ENCODE measurements around the gene PIGR.

PIGR gene

DNA sequence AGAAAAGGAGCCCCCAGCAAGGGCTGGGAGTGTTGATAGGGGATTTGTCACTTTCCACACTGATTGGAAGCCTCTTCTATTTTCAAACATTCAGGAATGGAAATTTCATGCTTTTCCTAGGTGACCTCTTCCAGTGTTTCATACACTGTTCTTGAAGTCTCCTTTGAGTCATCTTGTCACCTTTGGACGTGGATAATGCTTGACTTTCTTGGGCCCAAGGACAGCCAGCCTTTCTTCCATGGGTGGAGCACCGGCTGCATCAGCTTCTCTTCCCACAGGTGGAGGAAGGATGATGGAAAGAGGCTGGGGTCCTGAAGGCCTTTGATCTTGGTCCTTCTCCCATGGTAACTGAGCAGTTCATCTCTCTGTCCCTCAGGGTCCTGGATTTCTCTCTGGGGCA lies 11.9 kb upstream of the PIGR start:
- H3K9me3 ChIP-seq (ENCODE audit: insufficient read depth, low read length, severe bottlenecking), result no peaks in the 10 kb centered on the region
- peaks cover 18% of the 10 kb centered on the region for H3K4me1 ChIP-seq (ENCODE audit: insufficient read depth, low read length)
- H3K27ac ChIP-seq (ENCODE audit: low read length), result no peak overlapping the region
- TF ChIP-seq EZH2 (IDR thresholded peaks at IDR 0.05; ENCODE audit: borderline replicate concordance, low read depth, low read length, severe bottlenecking), result no peak
- TF ChIP-seq CTCF (IDR thresholded peaks at IDR 0.05; ENCODE audit: borderline replicate concordance, extremely low read depth, low read length, poor library complexity, severe bottlenecking), result no peak
- no peaks in the 10 kb centered on the region for H3K36me3 ChIP-seq (ENCODE audit: insufficient read depth, low read length)
- H3K27me3 ChIP-seq (ENCODE audit: insufficient read depth, low read length, poor library complexity), result no peaks in the 10 kb centered on the region
- H3K9ac ChIP-seq (ENCODE audit: low read depth, low read length), result no peak overlapping the region
- no peak for ATAC-seq (ENCODE audit: insufficient read depth, low read depth)
- no peak overlapping the region for H2AFZ ChIP-seq (ENCODE audit: low read depth, low read length)
- H3K4me2 ChIP-seq (ENCODE audit: insufficient read depth, low read length), result no peak overlapping the region
- no peak for DNase-seq
- H3K4me3 ChIP-seq (ENCODE audit: low read depth in 1 of 2, low read length in 2 of 2), result no peak overlapping the region
- no peaks in the 10 kb centered on the region for H3K79me2 ChIP-seq (ENCODE audit: insufficient read depth, low read length)
- H4K20me1 ChIP-seq (ENCODE audit: insufficient read depth, low read length), result no peaks in the 10 kb centered on the region

DNA sequence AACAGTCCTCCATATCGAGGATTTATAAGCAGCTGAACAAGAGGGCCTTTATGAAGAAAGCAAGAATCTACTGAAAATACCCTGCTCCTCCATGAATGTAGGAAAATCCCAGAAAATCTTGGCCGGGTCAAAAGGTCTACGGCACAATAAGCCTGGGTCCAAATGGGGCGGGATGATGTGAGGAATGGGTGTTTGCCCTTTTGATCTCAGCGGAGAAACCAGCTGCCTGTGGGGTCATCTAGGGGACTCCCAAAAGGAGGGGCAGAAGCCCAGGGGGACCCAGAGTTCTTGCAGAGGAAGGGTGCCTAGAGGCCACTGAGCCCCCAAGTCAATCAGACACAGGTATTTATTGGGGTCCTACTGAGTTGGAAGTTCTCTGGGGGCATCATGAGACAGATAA lies 11.4 kb upstream of the PIGR start:
- Histone ChIP-seq H3K4me3 (ENCODE audit: low read depth in 1 of 2, low read length in 2 of 2) (no peak overlapping the region), H3K27me3 (ENCODE audit: insufficient read depth, low read length, poor library complexity) (no peaks in the 10 kb centered on the region), H3K9ac (ENCODE audit: low read depth, low read length) (no peak overlapping the region), H3K4me1 (ENCODE audit: insufficient read depth, low read length) (peaks cover 13% of the 10 kb centered on the region), H3K36me3 (ENCODE audit: insufficient read depth, low read length) (no peaks in the 10 kb centered on the region), H3K79me2 (ENCODE audit: insufficient read depth, low read length) (no peaks in the 10 kb centered on the region), H3K9me3 (ENCODE audit: insufficient read depth, low read length, severe bottlenecking) (no peaks in the 10 kb centered on the region), H2AFZ (ENCODE audit: low read depth, low read length) (no peak overlapping the region), H4K20me1 (ENCODE audit: insufficient read depth, low read length) (no peaks in the 10 kb centered on the region), H3K27ac (ENCODE audit: low read length) (no peak overlapping the region), H3K4me2 (ENCODE audit: insufficient read depth, low read length) (no peak overlapping the region)
- TF ChIP-seq EZH2 (IDR thresholded peaks at IDR 0.05; ENCODE audit: borderline replicate concordance, low read depth, low read length, severe bottlenecking) (no peak), CTCF (IDR thresholded peaks at IDR 0.05; ENCODE audit: borderline replicate concordance, extremely low read depth, low read length, poor library complexity, severe bottlenecking) (no peak)
- ATAC-seq (ENCODE audit: insufficient read depth, low read depth) (no peak), DNase-seq (no peak)

GRCh38 chr1:206955476-206956451 lies 9.5 kb upstream of the PIGR start:
- H3K4me3 ChIP-seq (ENCODE audit: low read depth in 1 of 2, low read length in 2 of 2), result no peak overlapping the region
- no peak overlapping the region for H3K9ac ChIP-seq (ENCODE audit: low read depth, low read length)
- no peaks in the 10 kb centered on the region for H3K27me3 ChIP-seq (ENCODE audit: insufficient read depth, low read length, poor library complexity)
- no peaks in the 10 kb centered on the region for H3K9me3 ChIP-seq (ENCODE audit: insufficient read depth, low read length, severe bottlenecking)
- no peaks in the 10 kb centered on the region for H3K4me1 ChIP-seq (ENCODE audit: insufficient read depth, low read length)
- no peaks in the 10 kb centered on the region for H4K20me1 ChIP-seq (ENCODE audit: insufficient read depth, low read length)
- no peaks in the 10 kb centered on the region for H3K79me2 ChIP-seq (ENCODE audit: insufficient read depth, low read length)
- no peak for ATAC-seq (ENCODE audit: insufficient read depth, low read depth)
- no peaks in the 10 kb centered on the region for H3K36me3 ChIP-seq (ENCODE audit: insufficient read depth, low read length)
- TF ChIP-seq CTCF (IDR thresholded peaks at IDR 0.05; ENCODE audit: borderline replicate concordance, extremely low read depth, low read length, poor library complexity, severe bottlenecking), result no peak
- TF ChIP-seq EZH2 (IDR thresholded peaks at IDR 0.05; ENCODE audit: borderline replicate concordance, low read depth, low read length, severe bottlenecking), result no peak
- no peak for DNase-seq
- H2AFZ ChIP-seq (ENCODE audit: low read depth, low read length), result no peak overlapping the region
- no peak overlapping the region for H3K27ac ChIP-seq (ENCODE audit: low read length)
- H3K4me2 ChIP-seq (ENCODE audit: insufficient read depth, low read length), result no peak overlapping the region

Measured in DND-41 (cell line).